GM10266 (cell line): ENCODE results near the gene PLD6.

Source experiments
- DNase-seq: peaks from one replicate; pipeline ENCODE4 v3.0.0; 2012; ENCODE audit errors: extremely low spot score
- TF ChIP-seq, protein P1 (sequence below): IDR thresholded peaks from 2 replicates; pipeline ENCODE4 v1.5.1; 2012; ENCODE audit warnings: mild to moderate bottlenecking, low read depth; ENCODE audit not compliant: control insufficient read depth, insufficient read depth; ENCODE audit errors: missing control alignments

PLD6 gene

DNA sequence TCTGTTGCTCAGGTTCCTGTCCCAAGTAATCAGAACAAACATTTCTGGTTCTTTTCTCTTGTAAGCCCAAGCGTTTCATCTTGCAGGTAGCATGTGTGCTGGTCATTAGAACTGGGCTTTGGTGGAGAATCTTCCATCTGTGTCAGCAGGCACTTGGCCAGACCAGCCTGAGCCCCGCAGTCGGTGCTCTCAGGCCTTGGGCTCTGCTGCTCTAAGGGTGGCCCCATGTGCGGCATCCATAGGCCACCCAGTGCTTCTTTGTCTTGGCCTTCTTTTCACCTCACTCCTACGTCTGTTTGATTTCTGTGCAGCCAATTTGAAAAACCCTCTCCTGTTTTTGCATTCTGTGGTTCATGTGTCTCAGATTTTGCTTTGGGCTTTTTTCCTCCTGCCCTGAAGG, 51.6 kb downstream of the PLD6 start:
- no peak for DNase-seq
- TF ChIP-seq, protein P1, sequence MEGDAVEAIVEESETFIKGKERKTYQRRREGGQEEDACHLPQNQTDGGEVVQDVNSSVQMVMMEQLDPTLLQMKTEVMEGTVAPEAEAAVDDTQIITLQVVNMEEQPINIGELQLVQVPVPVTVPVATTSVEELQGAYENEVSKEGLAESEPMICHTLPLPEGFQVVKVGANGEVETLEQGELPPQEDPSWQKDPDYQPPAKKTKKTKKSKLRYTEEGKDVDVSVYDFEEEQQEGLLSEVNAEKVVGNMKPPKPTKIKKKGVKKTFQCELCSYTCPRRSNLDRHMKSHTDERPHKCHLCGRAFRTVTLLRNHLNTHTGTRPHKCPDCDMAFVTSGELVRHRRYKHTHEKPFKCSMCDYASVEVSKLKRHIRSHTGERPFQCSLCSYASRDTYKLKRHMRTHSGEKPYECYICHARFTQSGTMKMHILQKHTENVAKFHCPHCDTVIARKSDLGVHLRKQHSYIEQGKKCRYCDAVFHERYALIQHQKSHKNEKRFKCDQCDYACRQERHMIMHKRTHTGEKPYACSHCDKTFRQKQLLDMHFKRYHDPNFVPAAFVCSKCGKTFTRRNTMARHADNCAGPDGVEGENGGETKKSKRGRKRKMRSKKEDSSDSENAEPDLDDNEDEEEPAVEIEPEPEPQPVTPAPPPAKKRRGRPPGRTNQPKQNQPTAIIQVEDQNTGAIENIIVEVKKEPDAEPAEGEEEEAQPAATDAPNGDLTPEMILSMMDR, result no peak

DNA sequence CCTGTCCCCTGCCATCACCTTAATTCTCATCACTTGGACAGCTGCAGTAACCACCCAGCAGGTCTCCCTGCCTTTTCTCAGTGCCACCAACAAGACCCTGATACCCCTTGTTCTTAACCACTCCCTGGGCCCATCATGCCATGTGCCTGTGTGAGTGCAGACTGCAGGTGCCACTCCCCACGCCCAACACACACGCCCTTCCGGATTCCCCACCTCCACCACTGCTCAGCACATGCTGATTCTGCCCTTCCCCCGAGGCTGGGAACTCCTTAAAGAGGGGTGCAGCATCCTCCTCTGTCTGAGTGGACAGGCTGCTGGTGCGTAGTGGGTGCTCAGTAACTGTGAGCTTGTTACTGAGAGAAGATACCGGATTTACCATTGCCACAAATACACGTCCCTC, 52.4 kb downstream of the PLD6 start:
- no peak for DNase-seq
- TF ChIP-seq, protein P1, result no peak

DNA sequence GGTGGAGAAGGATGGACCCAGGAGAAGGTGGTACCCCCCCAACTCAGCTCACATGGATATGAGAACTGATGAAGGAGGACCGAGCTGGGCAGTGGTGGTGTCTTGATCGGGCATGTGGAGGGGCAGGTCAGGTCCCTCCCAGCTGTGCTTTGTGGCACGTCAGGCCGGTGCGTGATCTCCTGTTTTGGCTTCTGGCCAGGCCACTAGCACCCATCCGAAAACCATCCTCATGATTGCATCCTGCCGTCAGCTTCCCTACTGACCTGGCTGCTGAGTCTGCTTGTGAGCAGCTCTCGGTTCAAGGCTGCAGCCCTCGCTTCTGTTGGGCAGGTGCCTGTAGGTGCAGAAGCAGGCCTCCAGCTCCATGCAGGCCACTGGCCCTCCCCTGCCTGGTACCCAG, 53.1 kb downstream of the PLD6 start:
- DNase-seq, result no peak
- TF ChIP-seq, protein P1, result no peak

DNA sequence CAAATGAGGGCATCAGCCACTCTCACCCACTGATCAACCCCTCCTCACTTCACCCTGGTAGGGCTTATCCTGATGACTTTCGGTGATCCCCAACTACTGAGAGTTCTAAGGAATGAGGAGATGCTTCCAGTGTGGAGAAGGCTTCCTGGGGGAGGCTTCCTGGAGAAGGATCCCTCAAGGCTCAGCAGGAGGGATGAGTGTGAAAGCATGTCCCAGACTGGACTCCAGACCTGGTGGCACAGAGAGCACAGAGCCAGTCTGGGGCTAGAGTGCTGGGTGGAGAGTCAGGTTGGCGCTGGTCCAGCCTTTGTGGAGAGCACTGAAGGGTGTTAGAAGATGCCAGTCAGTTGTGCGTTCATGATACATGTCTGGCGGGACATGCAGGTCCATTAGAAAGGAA, 53.7 kb downstream of the PLD6 start:
- DNase-seq, result no peak
- TF ChIP-seq, protein P1, result no peak

DNA sequence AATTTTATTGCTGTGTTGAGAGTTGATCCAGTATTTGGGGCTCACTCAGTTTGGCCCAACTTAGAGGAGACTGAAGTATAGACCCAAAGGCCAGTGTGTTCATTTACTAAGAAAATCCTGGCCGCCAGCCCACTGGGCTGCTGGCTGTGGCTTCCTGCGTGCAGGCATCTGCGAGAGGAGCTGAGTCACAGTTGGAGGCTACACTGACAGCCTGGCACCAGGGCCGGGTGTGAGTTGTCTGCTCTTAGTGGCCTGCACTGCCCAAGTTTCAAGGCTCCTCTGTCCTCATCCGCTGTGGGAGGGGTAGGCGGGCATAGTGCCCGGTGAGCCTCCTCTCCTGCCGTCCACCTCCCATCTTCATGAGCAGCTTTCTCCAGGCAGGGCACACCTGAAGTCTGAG, 54.2 kb downstream of the PLD6 start:
- TF ChIP-seq, protein P1, result no peak
- DNase-seq, result no peak

DNA sequence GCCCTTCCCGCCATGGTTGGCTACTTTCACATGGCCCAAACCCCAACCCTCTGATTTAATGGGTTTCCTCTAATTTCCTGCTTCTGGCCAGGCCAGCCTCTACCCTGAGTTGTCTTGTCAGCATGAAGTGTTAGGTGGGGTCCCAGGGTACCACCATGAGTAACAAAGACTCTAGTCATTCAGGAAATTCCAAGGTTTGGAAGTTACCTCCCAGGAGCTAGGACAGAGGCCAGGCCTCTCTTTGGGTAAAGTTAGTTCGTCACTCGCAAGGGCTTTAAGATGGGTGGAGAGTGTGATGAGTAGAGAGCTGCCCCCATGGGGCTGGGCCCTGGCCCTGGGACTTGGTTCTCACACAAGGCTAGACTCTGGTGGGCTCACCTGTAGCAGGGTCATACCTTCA, 54.6 kb downstream of the PLD6 start:
- DNase-seq, result no peak
- TF ChIP-seq, protein P1, result no peak

DNA sequence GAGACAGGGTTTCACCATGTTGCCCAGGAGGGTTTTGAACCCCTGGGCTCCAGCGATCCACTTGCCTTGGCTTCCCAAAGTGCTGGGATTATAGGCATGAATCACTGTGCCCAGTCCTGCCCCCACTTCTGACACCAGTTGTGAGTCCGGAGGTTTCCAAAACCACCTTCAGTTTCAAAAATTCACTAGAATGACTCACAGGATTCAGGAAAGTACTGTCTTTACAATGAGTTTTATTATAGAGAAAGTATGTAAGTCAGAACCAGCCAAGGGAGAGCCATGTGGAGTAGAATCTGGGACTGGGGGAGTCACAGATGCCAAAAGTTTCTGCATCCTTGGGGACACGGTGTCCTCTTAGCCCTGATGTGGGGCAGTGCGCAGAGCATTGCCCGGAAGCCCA, 55.1 kb downstream of the PLD6 start:
- DNase-seq, result no peak
- TF ChIP-seq, protein P1, result no peak
